Stimulated activated CD4-positive, alpha-beta T cell treated with anti-CD3 and anti-CD28 coated beads, TNF-alpha, amount 100 ng/mL, for 1 hour (primary cell): ENCODE results near the gene TMEM229A.
"Not testable (repeated sequence)": the region's sequence is repeated elsewhere in the genome, so short reads cannot be mapped to it uniquely, and the experiment has no call there.

Source experiments
- DNase-seq, 3 donors: peaks; one replicate each; pipeline ENCODE4 v3.0.0-alpha.2; 2020; ENCODE audit warnings: low read depth in 3 of 3, low spot score in 1 of 3

The TMEM229A gene

DNA sequence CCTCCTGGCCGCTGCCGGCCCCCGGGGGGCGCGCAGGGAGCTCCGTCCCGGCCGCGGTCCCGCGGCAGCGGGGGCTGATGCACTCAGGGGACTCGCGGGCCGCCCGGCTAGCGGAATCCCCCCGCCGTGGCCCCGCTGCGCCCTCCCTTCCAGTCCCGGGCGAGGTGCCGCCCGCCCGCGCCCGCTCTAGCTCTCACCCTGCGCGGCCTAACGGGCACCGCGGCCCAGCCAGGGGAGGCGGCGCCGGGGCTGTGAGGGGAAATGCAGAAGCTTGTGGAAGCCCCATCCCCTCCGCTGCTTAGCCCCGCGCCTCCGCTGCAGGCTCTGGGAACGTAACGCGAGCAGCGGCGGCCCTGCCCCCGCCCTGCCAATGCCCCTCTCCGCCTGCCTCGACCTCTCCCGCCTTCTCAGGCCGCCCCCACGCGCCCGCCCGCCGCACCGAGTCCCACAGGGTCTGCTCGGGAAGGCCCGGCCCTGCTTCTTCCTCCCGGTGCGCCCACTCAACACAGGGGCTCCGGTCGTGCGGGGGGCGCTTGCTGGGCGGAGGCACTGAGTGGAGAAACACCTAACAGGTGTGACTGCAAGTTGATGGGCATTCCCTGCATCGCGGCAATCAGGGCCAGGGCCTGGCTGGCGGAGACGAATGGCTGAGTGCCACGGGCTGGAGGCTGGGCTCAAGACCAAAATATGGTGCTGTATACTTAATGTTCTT, 384 bp upstream of the TMEM229A start:
- no peak for DNase-seq

DNA sequence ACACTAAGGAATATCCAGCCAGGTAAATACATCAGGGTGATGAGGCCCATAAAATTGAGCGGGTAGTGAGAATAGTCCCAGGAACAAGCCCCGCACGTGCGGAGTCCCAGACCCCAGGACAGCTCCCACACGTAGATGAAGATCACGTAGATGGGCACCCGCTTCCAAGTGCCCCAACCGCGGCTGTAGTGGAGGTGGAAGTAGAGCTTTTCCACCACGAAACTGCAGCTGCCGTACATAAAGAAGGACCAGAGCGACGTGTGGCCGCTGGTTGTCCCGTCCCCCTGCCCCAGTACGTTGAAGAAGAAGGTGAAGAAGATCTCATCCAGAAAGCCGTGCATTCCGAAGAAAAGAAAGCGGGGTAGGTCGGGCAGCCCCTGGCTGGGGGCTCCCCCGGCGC, 948 bp downstream of the TMEM229A start:
- DNase-seq = no peak

DNA sequence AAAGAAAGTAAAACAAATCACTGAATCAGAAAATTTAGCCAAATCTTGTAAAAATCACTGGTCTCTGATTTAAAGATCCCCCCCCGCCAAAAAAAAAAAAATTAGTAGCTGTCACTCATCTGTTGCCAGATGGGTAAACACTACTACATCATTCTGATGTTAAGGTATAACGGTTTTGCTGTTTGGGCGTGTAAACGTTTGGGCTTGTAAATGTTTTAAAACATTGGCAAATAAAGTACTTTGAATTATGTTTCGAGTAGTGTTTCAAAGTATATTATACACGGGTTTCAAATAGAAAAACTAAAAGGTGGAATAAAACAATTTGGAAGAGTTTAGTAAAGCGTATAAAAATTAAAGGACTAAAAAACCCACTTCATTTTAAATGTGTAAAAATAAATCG, 1.5 kb downstream of the TMEM229A start:
- no peak for DNase-seq

DNA sequence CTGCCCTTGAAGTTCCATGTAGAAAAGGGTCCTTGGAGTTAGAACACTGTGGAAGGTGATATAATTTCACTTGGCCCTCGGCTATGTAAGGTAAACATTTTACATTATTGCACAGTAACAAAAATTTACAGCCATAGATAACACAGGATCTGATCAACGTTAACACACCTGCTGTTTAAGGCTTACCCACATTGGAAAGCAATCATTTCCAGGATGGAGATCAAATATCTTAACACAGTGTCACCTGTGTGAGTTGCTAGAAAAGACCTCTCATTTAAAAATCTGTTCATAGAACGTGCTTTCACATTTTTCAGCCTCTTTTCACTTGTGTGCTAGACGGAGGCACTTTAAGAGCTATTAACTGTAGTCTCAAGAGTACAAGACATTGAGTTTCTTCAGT, 1.9 kb downstream of the TMEM229A start:
- no peak for DNase-seq

DNA sequence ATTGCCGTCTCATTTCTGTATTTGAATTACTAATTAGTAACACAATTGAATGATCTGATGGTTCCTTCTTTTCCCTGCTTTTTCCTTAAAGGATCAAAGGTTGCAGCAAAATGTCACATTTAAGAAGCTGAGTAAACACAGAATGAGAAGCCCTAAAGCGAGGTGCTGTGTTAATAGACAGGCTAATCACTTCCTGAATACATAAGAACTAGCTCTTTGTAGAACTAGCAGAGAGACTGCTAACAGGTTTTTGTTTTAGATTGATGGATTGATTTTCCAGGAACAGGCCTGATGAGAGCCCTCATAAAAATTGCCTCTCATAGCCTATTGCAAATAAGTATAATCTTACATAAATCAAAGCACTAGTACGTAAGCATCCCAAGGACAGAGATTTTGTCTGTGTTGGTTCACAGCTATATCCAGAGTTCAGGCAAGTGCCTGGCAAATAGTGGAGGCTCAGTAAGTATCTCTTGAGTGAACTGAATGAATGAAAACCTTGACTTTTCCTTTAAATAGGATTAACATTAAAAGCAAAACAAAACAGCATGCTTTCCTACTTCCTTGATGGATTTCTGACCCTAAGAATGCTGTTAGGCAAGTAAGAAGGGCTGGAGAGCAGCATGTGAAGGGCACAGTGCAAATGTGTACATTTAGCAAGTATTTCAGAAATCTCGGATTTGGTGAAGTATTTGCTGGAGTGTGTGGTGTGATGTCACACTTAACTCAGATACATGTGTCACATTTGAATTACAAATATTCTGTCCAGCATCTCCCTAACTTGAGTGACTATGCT, 3.3 kb downstream of the TMEM229A start:
- DNase-seq = no peak

DNA sequence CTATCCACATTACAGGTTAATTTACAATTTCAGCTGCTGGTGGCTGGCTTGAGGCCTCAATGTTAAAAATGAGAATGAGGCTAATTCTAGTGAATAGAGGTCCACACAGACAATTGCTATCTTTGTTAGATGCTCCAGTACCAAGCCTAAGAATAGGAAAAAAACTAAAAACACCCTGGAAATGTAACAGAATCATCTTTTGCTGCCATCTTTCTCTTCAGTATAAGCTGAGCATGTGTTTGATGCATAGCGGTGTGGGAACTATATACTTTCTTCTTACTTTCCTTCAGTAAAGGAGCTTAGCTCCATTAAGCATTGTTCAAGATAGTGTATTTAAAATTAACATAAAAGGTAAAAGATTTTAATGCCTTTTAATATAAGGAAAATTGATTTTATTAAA, 5.6 kb downstream of the TMEM229A start:
- no peak for DNase-seq

DNA sequence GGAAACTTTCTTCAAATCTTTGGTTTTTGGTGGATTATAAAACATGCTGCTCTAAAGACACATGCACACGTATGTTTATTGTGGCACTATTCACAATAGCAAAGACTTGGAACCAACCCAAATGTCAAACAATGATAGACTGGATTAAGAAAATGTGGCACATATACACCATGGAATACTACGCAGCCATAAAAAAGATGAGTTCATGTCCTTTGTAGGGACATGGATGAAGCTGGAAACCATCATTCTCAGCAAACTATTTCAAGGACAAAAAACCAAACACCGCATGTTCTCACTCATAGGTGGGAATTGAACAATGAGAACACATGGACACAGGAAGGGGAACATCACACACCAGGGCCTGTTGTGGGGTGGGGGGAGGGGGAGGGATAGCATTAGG, 8.5 kb downstream of the TMEM229A start:
- not testable (repeated sequence) for DNase-seq

DNA sequence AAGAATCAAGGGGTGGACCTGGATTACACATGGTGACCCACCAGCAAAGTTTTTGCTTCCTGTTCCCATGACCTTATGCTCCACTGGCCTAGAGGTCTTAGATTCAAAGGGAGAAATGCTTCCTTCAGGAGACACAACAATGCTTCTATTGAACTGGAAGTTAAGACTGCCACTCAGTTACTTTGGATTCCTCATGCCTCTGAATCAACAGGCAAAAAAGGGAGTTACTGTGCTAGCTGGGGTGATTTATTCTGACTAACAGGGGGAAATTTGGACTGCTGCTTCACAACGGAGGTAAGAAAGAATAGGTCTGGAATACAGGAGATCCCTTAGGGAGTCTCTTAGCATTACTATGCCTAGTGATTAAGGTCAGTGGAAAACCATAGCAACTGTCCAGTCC, 10.3 kb downstream of the TMEM229A start:
- DNase-seq = no peak

DNA sequence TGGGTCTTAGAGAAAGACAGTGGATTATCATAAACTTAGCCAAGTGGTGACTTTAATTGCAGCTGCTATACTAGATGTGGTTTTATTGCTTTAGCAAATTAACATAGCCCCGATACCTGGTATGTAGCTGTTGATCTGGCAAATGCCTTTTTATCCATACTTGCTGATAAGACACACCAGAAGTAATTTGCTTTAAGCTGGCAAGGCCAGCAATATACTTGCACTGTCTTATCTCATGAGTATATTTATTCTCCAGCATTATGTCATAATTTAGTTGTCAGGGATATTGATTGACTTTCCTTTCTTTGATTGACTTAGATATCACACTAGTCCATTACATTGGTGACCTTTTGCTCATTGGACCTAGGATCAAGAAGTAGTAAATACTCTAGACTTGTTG, 12.8 kb downstream of the TMEM229A start:
- DNase-seq = no peak

DNA sequence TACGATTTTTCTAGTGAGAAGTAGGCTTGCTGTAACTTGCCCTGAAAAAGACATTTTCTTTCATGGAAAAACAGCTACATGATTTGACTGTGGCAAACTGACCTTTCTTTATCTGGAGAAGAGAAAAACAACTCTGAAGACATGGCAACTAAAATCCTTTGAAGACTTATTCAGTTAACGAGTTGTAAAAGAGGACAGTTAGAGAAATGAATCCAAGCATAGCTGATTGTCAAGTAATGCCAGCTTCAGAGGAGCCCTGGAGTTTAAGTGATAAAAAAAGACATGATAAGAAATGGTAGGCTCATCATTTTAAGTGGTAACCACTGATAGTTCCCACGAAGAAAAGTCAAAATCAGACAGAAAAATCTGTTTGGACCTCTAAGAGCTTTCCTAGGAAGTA, 19.6 kb downstream of the TMEM229A start:
- DNase-seq = no peak

DNA sequence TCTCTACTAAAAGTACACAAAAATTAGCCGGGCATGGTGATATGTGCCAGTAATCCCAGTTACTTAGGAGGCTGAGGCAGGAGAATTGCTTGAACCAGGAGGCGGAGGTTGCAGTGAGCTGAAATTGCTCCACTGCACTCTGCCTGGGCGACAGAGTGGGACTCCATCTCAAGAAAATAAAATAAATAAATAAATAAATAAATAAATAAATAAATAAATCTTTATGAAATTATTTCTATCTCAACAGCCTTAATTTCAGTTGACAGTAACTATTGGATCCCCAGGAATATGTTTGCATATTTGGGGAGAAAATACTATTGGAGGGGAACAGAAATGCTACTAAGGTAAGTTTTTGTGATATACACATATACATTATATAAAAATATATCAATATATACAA, 20.0 kb downstream of the TMEM229A start:
- DNase-seq = no peak

DNA sequence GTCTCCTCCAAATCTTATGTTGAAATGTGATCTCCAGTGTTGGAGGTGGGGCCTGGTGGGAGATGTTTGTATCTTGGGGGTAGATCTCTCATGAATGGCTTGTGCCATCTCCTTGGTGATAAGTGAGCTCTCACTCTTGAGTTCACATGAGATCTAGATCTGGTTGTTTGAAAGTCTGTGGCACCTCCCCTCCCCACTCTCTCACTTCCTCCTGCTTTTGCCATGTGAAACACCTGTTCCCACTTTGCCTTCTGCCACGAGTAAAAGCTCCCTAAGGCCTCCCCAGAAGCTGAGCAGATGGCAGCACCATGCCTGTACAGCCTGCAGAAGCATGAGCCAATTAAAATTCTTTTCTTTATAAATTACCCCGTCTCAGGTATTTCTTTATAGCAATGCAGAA, 23.5 kb downstream of the TMEM229A start:
- no peak for DNase-seq

DNA sequence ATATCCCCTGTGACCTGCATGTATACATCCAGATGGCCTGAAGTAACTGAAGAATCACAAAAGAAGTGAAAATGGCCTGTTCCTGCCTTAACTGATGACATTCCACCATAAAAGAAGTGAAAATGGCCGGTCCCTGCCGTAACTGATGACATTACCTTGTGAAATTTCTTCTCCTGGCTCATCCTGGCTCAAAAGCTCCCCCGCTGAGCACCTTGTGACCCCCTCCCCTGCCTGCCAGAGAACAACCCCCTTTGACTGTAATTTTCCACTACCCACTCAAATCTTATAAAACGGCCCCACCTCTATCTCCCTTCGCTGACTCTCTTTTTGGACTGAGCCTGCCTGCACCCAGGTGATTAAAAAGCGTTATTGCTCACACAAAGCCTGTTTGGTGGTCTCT, 24.6 kb downstream of the TMEM229A start:
- not testable (repeated sequence) for DNase-seq

DNA sequence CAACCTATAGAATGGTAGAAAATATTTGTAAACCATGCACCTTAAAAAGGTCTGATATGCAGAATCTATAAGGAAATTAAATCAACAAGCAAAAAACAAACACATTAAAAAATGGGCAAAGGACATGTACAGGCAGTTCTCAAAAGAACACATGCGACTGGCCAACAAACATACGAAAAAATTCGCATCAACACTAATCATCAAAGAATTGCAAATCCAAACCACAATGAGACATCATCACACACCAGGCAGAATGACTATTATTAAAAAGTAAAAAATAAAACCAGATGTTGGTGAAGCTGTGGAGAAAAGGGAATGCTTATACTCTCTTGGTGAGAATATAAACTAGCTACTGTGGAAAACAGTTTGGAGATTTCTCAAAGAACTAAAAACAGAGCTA, 33.2 kb downstream of the TMEM229A start:
- DNase-seq = no peak

DNA sequence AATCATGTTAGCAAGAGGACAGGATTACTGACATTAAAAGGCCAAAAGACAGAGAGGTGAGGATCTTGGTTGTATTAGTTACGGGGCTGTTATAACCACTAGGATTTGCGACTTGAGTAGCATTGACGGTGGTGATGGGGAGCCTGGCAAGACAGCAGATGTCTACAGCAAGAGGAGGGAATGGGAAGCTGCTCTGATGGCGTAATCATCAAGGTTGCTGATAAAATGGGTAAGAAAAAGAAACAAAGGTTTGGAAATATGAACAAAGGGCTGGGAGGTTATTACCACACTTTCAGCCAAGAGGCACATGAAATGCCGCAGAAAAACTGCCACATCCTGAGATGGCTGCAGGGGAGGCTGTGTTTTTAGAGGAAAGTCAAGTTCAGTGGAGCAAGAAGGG, 33.9 kb downstream of the TMEM229A start:
- DNase-seq = no peak

DNA sequence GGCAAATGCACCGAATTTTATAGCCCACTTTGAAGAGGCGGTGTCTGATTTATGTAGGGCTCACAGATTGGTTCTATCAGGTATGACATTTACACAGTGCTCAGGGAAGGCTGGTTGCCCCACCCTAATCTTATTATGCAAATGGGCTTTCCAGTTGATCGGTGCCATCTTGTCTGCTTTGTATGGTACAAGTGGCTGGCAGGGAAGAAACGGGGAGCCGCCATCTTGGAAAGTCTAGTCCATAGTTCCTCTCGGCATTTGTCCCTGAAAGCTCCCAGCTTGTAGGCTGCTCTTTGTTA, 36.6 kb downstream of the TMEM229A start:
- no peak for DNase-seq

DNA sequence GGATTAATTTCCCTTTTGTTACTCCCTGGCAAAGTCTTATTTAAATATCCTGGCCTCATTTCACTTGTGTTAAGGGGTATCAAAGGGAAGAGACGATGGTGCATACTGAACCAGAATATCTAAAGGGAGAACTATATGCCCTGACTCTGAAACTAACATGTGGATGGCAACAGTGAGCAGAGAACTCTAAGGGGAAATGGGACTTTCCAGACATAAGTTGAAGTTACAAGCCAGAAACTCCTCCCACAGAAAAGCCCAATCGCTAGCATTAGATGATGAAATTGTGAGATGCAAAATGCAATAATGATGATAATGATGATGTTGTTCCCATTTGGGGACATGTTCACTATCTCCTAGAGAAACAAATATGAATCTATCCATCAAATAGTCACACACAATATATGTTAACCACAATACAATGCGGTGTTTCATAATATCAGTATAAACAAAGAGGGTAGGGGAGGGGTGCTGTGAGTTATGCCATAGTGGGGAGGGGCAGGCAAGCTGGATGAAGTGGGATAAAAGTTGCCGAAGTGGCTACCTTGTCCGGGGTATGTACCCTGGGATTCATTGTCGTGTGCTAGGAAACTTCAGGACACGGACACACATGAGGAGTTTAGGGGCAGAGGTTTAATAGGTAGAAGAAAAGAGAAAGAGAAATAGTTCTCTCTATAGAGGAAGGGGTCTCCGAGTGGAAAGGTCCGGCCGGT, 37.1 kb downstream of the TMEM229A start:
- DNase-seq = no peak

DNA sequence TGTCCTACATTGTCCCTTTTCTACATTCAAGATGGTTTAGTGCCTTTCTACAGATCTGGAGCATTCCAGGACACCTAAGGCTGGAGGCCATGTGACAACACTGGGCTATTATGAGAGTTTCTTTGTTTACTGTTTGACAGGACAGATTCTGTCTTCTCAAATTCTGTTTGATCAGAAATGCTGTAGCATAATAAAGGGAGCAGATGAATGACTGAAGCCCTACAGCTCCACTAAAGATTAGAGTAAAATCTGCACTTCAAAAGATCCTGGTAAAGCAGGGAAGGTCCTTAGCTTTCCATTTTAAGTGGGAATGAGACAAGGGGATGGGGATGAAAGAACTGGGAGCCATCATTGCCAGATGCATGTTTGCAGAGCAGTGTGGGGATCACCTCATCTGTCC, 38.4 kb downstream of the TMEM229A start:
- no peak for DNase-seq

DNA sequence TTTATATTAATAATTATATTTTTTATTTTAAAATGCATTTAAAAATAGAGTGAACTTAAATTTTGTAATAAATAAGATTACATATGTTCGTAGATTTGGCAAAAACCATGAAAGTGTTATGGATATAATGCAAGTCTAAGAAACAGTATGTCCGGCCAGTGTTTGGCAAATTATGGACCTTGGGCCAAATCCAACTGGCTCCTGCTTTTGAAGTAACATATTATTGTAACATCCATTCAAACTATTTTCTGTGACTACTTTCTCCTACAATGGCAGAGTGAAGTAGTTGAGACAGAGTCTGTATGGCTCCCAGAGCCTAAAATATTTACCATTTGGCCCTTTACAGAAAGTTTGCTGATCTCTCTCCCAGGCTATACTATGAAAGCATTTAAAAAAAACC, 38.9 kb downstream of the TMEM229A start:
- DNase-seq = no peak

DNA sequence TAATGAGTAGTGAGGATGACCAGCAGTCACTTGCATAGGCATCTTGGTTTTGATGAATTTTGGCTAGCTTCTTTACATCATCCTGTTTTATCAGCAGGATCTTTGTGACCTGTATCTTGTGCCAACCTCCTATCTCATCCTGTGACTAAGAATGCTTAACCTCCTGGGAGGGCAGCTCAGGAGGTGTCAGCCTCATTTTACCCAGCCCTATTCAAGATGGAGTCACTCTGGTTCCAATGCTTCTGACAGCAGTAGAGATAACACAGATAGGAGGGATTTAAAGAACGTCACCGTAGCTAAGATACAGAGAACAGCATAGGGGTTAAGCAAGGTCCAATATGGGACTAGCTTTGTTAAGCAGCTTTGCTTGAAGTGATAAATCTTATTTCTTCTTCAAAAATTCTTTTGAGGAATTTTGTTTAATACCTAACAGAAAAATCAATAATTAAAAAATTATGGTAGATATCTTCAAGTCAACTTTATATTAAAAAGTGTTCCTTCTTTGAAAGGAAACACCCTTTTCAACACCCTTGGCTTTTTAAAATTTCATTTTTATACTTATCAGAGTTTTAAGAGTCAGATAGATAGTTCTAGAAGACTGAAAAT, 39.9 kb downstream of the TMEM229A start:
- no peak for DNase-seq

DNA sequence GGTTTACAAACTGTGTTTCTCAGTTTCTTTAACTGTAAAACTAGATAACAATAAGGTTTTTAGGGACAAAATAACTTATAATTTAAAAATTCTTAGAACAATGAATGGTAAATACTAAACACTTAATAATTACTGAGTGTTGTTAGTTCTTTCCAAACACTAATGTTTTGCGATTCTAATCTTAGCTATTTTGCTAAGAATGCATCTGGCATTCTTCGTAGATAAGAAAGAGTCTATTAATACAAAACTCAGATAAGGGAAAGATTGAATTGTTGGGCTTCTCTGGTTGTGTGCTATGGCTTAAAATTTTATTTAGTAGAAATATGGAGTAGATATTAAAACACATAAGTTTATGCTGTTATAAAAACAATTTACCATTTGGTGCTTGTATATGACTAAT, 45.4 kb downstream of the TMEM229A start:
- no peak for DNase-seq
